C1 segment of cervical spinal cord (tissue), 14 donors: ENCODE data around the gene CCR1.

Experiments
- DNase-seq, 14 donors: peaks; one replicate each; lab custom pipeline; 2025; lab: John Stamatoyannopoulos, UW

CCR1 gene

DNA sequence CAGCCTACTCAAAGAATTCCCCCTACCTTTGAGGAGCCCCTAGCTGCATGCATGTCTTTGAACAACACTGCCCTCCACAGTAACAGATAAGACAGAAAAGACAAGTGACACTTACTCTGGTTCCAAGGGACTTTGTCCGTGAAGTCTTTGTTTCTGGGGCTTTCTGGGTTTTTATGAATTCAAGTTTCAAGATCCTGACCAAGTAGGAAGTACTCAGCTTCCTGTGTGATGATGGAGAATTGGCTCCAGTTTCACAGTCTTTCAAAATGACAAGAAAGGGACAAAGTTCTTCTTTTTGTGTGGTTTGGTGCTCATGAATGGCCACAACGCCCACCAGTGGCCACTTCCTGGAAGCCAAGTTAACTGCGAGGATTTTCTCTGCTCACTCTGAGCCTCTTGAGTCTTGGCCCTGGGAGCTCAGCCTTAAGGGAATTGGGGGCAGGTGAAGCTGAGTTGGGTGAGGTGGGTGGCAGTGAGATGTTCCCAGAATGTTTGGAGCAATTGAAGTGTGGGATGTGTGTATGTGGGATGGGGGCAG is at the start of gene CCR1:
TSS of gene CCR1 (minus strand) at position 147 of the 538 bp plus-strand sequence. CDS start 4,000 bp downstream, outside the sequence.
- DNase-seq: peak in 7 of 14 donors; percentile 23 to 50 (median 42)

- DNase-seq: no peak
Observed at GRCh38 chr3:46252980-46253379, 44.9 kb upstream of the CCR1 start.

GRCh38 chr3:46245146-46245545 is 37.0 kb upstream of the CCR1 start:
- DNase-seq: no peak

GRCh38 chr3:46243560-46243959 is 35.4 kb upstream of the CCR1 start:
- no peak for DNase-seq

DNA sequence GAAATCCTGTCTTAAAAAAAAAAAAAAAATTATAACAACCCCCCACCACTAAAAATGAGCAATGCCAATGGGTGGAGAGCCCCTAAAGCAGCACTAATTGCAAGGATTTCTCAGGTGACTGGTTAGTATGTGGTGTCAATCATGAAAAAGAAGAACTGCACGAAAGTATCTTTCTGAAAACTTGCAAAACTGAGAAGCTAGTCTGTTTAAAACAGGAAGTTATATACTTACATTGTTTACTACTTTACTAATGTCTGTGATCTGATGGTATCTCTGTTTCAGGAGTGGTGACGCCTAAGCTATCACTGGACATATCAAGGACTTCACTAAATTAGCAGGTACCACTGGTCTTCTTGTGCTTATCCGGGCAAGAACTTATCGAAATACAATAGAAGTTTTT is 34.0 kb upstream of the CCR1 start, which contains the start of gene CCR3:
TSS of gene CCR3 (plus strand) at position 341 of the 400 bp plus-strand sequence. CDS start 22,699 bp downstream, outside the sequence.
- DNase-seq: no peak

- DNase-seq: no peak
Observed at GRCh38 chr3:46239952-46240351, 31.8 kb upstream of the CCR1 start.

GRCh38 chr3:46239301-46239938 is 31.3 kb upstream of the CCR1 start:
- no peak for DNase-seq

- no peak for DNase-seq
Observed at GRCh38 chr3:46238386-46238785, 30.3 kb upstream of the CCR1 start.

DNA sequence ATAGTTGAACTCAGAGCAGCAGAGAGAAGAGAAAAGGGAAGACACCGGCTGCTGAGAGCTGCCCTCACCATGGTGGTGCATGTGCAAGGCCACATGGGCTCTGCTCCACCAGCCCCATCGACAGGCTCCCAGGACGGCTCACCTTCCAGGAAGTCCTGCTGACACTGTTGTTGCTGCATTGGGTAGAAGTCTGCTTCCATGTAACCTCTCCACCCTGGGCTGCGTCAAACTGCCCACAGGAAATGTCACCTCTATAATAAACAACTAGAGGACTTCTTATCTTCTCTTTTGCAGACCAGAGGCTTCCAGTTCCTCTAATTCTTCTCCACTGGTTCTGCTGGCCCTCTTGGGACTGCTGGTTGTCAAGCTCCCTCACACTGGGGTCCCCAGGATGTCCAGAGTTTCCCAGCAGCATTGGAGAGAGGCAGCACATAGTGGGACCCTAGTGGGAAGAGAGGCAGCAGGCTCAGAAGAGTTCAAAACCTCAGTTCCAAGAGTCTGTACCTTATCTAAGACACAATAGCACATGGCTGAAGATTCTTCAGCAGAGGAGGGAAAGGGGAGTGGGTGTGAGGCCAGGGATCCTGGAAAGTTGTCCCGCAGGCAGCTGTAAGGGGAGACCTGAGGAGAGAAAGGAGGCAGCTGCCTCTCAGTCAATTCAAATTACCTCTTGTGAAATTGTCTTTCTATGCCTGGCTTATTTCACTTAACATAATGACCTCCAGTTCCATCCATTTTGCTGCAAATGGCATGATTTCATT is 28.4 kb upstream of the CCR1 start:
- no peak for DNase-seq

- no peak for DNase-seq
Observed at GRCh38 chr3:46235425-46235824, 27.3 kb upstream of the CCR1 start.

DNA sequence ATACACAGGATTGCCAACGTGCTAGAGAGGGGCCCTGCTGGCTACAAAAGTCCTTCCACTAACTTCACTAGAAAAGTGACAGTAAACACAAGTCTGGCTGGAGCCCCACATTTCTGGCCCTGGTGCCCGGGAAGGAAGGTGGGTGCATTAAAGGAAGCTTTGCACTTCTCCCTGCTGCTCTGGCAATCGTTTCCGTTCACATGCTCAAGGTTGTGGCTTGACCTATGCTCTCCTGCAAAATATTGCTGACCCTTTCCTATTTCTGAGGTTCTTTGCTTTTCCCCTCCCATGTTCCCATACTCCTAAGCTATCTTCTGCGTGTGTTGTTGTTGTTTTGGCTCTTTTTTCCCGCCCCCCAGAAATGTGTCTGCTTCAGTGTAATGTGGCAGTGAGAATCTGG is 25.1 kb upstream of the CCR1 start:
- no peak for DNase-seq

DNA sequence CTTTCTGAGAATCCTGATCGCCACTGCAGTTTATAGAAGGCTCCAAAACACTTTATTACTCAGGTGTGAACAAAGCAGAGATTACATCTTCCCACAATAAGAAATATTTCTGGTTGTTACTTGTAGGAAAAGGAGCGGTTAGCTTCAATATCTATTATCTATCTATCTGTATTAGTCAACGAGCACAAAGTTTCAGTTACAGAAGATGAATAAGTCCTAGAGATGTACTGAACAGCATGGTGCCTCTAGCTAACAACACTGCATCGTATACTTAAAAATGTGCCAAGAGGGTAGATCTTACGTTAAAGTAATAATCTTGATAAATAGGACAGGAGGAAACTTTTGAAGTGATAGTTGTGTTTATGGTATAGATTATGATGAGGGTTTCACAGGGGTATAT is 23.2 kb upstream of the CCR1 start:
- DNase-seq: no peak

GRCh38 chr3:46228260-46229242 is 20.4 kb upstream of the CCR1 start:
- DNase-seq: no peak

DNA sequence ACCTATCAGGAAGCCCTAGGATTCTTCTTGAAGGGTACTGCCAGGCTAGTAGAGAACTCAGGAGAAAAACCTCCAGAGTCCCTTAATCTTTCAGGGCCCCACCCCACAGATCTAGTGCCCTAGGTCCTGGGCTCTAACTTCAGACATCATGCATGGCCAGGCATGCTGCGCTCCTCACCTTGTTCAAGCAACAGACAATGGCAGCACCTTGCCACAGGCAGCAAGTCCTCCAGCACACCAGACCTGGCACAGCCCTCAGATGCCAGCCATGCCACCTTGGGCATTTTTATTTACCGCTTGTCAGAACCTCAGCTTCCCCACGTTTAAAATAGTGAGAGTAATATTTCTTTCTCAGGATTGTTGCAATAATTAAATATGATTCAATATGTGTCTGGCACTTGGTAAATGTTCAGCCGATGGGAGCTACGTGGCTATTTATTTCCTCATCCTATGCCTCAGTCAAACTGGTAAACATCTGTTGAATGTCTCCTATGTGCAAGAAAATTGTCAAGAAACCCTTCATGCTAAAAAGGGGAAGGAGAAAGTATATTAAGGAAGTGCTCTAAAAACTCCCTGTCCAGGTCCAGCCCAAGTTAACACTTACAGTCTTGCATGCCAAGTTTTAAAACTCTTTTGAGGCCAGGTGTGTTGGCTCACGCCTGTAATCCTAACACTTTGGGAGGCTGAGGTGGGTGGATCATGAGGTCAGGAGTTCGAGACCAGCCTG is 14.5 kb upstream of the CCR1 start:
- DNase-seq: peak in 1 of 14 donors; percentile 25

GRCh38 chr3:46221938-46222337 is 13.8 kb upstream of the CCR1 start:
- DNase-seq: peak in 1 of 14 donors; percentile 14

DNA sequence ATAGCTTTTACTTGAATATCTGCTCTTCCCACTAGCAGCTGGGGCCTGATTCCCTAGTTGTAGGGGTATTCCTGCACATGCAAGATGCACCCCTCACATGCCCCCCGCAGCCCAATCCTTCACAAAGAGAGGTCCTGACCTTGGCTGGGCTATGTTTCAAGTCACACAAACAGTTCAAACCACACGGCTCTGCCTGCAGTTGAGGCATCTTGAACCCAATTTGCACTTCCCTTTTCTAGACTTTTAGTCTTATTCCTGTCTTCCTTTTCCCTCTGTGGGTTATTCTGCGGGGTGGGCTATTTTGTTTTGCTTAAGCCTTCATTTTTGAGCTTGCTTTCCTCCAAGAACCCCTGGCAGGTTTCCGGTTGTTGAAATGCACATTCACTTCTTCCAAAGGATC is 13.3 kb upstream of the CCR1 start:
- no peak for DNase-seq

DNA sequence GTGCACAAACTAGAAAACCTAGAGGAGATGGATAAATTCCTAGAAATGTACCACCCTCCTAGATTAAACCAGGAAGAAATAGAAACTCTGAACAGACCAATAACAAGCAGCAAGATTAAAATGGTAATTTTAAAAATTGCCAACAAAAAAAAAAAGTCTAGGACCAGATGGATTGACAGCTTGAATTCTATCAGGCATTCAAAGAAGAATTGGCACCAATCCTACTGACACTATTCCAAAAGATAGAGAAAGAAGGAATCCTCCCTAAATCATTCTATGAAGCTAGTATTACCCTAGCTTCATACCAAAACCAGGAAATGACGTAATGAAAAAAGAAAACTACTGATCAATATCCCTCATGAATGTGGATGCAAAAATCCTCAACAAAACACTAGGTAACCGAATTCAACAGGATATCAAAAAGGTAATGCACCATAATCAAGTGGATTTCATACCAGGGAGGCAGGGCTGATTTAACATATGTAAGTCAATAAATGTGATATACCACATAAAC is 10.1 kb upstream of the CCR1 start:
- DNase-seq: no peak

DNA sequence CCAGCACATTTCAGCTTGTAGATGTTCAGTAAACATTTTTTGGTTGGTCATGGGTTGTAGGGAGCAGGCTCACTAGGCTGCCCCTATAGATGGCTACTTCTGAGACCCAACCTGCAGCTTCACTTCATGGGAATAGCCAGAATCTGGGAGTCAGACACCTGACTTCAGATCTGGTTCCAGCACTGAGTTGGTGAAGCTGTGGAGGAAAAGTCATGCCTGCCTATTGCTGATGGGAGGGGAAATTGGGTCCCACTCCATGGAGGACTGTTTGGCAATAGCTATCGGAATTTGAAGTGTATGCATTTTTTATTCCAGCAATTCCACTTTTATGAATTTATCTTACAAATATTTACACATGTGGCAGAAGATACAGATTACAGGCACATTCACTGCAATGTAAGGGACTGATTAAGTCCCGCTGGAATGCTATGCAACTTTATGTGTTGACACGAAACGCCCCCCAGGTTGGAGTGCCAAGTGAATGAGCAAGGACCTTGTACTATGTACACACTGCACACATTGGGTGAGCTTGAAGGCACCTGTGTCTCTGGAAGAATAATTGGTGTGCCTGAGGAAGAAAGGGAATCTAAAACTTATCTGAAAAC is 7.8 kb upstream of the CCR1 start:
- DNase-seq: no peak

- no peak for DNase-seq
Observed at GRCh38 chr3:46214751-46215352, 6.7 kb upstream of the CCR1 start.

DNA sequence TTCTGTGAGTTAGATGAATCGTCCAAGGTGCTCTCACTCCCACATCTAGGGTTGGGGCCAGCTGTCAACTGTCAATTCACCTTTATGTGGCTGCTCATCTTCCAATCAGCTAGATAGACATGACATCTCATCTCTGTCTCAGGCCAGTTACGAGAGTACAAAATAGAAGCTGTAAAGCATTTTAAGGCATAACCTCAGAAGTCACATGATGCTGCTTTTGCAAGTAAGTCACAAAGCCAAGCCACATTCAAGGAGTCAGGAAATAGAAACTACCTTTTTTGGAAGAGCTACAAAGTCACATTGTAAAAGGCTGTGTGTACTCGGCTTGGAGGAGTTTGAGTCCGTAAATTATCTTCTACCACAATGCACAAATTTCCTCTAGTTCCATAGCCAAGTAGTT is 5.1 kb upstream of the CCR1 start:
- DNase-seq: no peak
